RPMI7951 (cell line): ENCODE measurements around the gene ACTBL2. TPM values are rescaled to one million over a fixed set of nuclear protein-coding genes. Genes with fewer than 3 reads are reported as not detected.
"Not testable (repeated sequence)": the region's sequence is repeated elsewhere in the genome, so short reads cannot be mapped to it uniquely, and the experiment has no call there.

Experiments
- DNase-seq: peaks from one replicate; pipeline ENCODE4 v3.0.0-alpha.2; 2012; ENCODE audit warnings: low read depth
- total RNA-seq: library from RNA; depleted of rRNA; stranded (reverse); fragments of >200 nt; shearing (Covaris generic); gene quantifications from 2 replicates; pipeline ENCODE4 v1.2.3, GENCODE V29; 2014; rRNA removed

Gene ACTBL2
- 0.10 and 0.24 TPM in 2 replicates for total RNA-seq

- DNase-seq: peak; percentile 51
Observed at GRCh38 chr5:57482671-57483106, at the start of gene ACTBL2. Gene ACTBL2, minus strand, starts transcription at chr5:57482811. Its CDS starts 104 bp downstream, at chr5:57482707.

GRCh38 chr5:57531333-57531732 is 48.7 kb upstream of the ACTBL2 start:
- no peak for DNase-seq

- DNase-seq: no peak
Observed at GRCh38 chr5:57529864-57530263, 47.3 kb upstream of the ACTBL2 start.

GRCh38 chr5:57527870-57528269 is 45.3 kb upstream of the ACTBL2 start:
- DNase-seq: no peak

GRCh38 chr5:57524348-57525060 is 41.9 kb upstream of the ACTBL2 start:
- DNase-seq: no peak

GRCh38 chr5:57522477-57522876 is 39.9 kb upstream of the ACTBL2 start:
- DNase-seq: not testable (repeated sequence)

GRCh38 chr5:57518415-57518814 is 35.8 kb upstream of the ACTBL2 start:
- DNase-seq: not testable (repeated sequence)

GRCh38 chr5:57517250-57517649 is 34.6 kb upstream of the ACTBL2 start:
- DNase-seq: no peak

- DNase-seq: no peak
Observed at GRCh38 chr5:57513785-57514184, 31.2 kb upstream of the ACTBL2 start.

GRCh38 chr5:57511321-57511720 is 28.7 kb upstream of the ACTBL2 start:
- DNase-seq: no peak

GRCh38 chr5:57509501-57510260 is 27.1 kb upstream of the ACTBL2 start:
- no peak for DNase-seq

GRCh38 chr5:57508211-57508610 is 25.6 kb upstream of the ACTBL2 start:
- no peak for DNase-seq

GRCh38 chr5:57505272-57506200 is 22.9 kb upstream of the ACTBL2 start:
- DNase-seq: no peak

GRCh38 chr5:57504357-57504756 is 21.7 kb upstream of the ACTBL2 start:
- DNase-seq: no peak

- peak; percentile 56 for DNase-seq
Observed at GRCh38 chr5:57503433-57503832, 20.8 kb upstream of the ACTBL2 start.

- DNase-seq: peak; percentile 59
Observed at GRCh38 chr5:57501414-57502201, 19.0 kb upstream of the ACTBL2 start.

GRCh38 chr5:57499262-57500050 is 16.8 kb upstream of the ACTBL2 start:
- peak; percentile 78 for DNase-seq

GRCh38 chr5:57497733-57498132 is 15.1 kb upstream of the ACTBL2 start:
- no peak for DNase-seq

GRCh38 chr5:57495285-57496086 is 12.9 kb upstream of the ACTBL2 start:
- peak; percentile 45 for DNase-seq
